RCC 7860 (cell line): ENCODE results near the gene RICTOR.

Experiments
- DNase-seq: peaks from one replicate; pipeline ENCODE4 v3.0.0-alpha.2; 2015; ENCODE audit warnings: low spot score
- FAIRE-seq: peaks from 2 replicates; lab custom pipeline; 2012; peaks lifted over from hg19 to GRCh38; lab: Jason Lieb, UNC

The RICTOR gene

DNA sequence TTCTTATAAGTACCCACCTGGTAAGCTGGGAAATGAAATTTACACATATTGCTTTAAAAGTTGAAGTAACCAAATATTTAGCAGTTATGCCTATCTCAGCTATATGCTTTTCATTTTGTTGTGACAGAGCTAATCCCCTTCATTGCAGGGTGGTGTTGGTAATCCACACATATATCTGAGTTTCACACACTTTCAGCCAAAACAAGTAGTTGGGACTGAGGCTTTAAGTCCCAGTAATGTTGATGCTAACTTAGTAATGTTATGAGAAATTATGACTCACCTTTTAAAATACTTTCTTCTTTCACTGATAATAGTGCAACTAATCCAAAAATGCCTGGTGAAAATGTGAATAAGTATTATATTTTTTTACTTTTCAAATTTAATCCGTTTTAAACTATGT is 19.2 kb upstream of the RICTOR start:
- peak; percentile 78 for FAIRE-seq
- DNase-seq, result no peak

GRCh38 chr5:39092581-39093351 is 18.6 kb upstream of the RICTOR start:
- FAIRE-seq, result peak; percentile 80
- DNase-seq, result peak; percentile 65

- no peak for DNase-seq
- no peak for FAIRE-seq
Observed at GRCh38 chr5:39091940-39092580, 17.9 kb upstream of the RICTOR start.

DNA sequence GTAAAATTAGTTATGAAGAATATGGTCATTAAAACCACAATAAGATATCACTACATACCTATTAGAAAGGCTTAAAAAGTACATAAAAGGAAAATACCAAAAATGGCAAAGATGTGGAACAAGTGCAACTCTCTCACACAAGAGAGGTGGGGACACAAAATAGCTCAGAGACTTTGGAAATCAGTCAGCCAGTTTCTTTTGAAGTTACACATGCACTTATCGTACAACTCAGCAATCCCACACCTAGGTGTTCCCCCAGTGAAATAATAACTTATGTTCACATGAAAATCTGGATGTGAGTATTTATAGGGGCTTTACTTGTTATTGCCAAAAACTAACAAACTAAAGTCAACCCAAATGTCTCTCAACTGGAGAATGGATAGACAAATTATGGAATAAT is 9.8 kb upstream of the RICTOR start:
- FAIRE-seq, result no peak

GRCh38 chr5:39082995-39083394 is 8.8 kb upstream of the RICTOR start:
- FAIRE-seq (no peak), DNase-seq (no peak)

More for the DNA sequence above, 9.8 kb upstream of the RICTOR start:
- no peak for DNase-seq

DNA sequence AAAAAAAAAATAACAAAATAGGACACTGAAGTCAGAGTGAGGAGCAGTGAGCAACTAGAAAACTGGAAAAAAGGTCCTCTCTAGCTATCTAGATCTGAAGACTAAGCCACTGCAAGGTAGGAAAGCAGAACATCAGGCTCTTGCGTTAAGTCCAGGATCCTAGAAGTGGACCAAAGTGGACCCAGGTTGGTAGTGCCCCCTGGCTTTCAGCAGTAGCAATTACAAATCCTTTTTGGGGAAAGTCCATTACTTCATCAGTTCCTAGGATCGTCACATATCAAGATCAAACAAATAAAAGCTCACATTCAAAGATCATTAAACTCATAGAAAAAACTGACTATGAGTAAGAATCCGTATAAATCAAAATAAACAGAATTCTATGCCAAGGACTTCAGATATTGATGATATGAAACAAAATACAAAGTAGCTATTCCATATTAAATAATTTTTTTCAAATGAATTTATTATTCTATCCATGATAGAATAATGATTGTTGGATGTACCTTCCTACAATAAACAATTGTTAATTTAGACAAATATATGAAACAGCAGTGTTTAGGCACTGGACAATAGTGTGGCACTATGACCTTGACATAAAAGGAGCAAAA is 6.5 kb upstream of the RICTOR start:
- peak; percentile 63 for FAIRE-seq
- peak; percentile 52 for DNase-seq

GRCh38 chr5:39080168-39080567 is 6.0 kb upstream of the RICTOR start:
- peak; percentile 80 for FAIRE-seq

DNA sequence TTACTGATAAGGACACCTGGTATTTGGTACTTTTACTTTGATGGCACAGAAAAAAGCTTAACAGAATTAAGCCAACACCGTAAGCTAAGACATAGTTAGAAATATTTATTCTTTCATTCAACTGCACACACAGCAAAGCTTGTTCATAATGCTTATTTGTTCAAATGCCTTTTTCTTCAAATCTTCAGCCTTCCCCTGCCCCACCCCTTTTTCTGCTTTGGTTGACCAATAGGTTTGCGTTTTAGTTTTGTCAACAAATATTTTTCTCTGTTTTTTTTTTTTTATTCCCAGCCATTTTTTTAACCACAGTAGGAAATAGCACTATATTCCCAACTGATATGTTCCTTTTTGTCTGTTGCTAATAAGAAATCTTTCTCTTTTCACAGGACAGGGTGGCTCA is 4.9 kb upstream of the RICTOR start:
- DNase-seq (no peak), FAIRE-seq (no peak)

More at GRCh38 chr5:39080168-39080567, 6.0 kb upstream of the RICTOR start:
- DNase-seq, result peak; percentile 32

DNA sequence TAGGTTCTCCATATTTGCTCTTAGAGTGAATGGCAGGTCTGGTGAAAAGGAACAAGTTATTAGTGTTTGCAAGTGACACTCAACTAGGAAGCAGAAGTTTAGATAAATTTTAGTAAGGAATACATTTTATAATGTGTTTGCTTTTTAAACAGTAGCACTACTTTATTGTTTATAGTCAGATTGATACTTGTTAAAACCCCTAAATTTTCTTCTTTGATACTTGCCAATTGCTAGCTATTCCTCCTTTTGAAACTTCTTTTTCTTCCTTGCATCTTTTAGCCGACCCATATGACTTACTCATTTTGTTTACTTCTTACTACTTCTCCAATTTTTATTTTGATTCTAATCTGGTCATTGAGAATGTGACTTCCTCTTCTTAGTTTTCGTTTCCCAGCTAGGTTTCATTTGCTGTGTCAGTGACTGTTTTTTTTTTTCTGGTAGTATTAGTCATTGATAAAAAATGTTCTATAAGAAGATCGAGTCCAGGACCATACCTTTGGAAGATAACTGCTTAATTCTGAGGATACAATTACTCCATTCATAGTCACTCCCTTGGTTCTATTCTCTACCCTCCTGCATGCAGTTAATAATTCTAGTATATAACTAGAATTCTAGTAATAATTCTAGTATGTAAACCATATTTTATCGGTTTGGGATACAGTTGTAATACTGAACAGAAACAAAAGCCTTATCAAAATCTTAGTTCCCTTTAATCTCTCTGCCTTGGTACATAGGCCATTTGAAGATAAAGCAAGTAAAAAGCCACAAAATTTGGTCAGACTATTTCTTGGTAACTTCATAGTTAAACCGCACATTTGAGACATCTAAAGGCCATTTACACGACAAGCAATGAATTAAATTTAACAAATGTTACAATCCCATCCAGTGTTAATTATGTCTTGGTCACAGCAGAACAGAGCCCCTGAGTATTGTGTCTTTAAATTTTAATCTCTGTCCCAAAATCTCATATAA is 2.8 kb upstream of the RICTOR start:
- peak; percentile 90 for FAIRE-seq
- peak; percentile 74 for DNase-seq

DNA sequence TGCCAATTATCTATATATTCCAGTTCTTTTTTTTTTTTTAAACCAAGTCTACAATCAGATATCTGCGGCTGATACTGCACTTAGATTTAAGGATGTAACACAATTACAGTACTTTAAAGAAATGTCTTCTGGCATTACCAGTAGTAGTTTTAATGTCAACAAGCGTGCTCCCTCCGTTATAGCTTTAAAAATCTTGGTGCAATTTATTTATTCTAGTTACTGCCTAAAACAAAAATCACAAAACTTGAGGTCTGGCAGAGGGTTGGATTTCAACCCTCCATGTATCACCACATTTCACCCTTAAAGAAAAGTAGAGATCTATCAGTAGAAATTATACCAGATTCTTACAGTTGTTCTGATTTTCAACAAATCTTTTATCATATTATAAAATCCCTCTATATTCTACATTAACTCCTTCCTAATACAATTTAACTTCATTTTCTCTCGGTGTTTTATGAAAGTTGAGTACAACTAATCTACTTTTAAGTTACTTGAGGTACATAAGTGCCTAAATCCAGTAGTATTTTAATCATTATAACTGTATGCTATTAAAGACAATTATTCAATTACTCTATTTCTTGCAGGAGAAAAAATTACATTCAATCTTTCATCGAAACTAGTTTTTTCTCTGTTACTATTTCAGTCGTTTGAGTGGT is 2.0 kb upstream of the RICTOR start:
- peak; percentile 40 for FAIRE-seq
- DNase-seq, result no peak

DNA sequence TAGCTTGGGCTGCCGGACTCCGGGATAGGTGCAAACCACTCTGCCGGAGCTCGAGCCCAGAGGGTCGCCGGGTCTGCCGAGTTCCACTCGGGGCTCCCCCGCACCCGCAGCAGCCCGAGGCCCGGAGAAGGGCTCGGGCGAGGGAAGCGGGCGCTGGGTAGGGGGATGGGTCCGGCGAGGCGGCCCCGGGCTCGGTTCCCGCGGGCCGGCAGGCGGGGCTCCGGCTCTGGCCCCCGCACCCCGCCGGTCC is 507 bp downstream of the RICTOR start:
- FAIRE-seq, result no peak
- DNase-seq, result no peak

- FAIRE-seq (no peak), DNase-seq (peak; percentile 39)
Observed at GRCh38 chr5:39072925-39073766, 1.1 kb downstream of the RICTOR start.

- FAIRE-seq (no peak), DNase-seq (no peak)
Observed at GRCh38 chr5:39068099-39068498, 6.1 kb downstream of the RICTOR start.

DNA sequence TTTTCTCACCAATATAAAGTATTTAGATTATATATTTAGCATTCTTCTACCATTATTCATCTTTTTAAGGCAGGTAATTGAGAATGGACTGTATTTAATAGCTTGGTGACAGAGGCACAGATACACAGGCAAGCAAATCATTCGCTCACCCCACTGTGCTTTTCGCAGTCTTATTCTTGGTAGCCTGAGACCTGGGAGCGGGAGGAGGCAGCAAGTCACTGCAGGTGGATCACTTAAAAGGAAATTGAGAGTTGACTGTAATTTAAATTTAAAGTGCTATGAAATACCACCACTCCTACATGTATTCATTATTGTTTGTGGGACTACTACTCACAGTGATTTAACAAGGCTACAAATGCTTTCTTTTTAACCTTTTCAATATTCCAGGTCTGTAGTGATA is 9.7 kb downstream of the RICTOR start:
- FAIRE-seq (no peak), DNase-seq (no peak)

GRCh38 chr5:39063037-39063436 is 11.2 kb downstream of the RICTOR start:
- DNase-seq (no peak), FAIRE-seq (no peak)

DNA sequence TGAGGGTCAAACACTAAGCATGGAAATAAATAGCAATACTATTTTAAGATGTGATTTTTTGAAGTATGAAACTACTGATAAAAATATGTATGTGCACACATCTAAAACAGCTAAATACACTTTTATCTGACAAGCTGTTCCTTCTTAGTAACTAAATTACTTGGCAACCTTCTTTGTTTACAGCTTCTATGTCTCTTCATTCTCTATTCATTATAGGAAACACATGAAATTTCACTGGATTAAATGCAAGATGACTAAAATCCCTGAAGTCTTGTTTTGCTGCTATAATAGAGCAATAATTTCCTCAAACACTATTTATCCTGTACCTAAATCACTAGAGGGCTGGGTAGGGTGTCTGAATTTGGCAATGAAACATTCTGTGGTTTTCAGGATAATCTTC is 11.7 kb downstream of the RICTOR start:
- DNase-seq, result no peak
- no peak for FAIRE-seq

- DNase-seq, result no peak
- no peak for FAIRE-seq
Observed at GRCh38 chr5:39062104-39062503, 12.1 kb downstream of the RICTOR start.

DNA sequence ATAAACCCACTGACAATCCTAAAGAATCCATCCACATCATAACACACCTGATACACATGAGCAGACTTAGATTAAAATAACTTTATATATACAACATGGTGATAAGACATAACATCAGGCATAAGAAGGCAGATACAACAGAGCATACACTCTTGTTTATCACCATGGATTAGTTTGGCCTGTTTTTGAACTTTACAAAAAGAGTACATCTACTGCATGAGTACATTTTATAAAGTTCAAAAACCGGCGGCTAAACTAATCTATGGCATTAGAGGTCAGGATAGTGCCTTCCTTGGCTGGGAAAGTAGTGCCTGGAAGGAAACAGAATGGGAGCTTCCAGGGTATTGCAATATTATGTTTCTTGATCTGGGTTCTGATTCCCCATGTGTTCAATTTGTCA is 15.1 kb downstream of the RICTOR start:
- DNase-seq, result no peak
- no peak for FAIRE-seq

GRCh38 chr5:39058178-39058921 is 15.8 kb downstream of the RICTOR start:
- DNase-seq (no peak), FAIRE-seq (no peak)
